ENCODE results near the gene WDR75.
"Not testable (repeated sequence)": the region's sequence is repeated elsewhere in the genome, so short reads cannot be mapped to it uniquely, and the experiment has no call there.

WDR75 gene

DNA sequence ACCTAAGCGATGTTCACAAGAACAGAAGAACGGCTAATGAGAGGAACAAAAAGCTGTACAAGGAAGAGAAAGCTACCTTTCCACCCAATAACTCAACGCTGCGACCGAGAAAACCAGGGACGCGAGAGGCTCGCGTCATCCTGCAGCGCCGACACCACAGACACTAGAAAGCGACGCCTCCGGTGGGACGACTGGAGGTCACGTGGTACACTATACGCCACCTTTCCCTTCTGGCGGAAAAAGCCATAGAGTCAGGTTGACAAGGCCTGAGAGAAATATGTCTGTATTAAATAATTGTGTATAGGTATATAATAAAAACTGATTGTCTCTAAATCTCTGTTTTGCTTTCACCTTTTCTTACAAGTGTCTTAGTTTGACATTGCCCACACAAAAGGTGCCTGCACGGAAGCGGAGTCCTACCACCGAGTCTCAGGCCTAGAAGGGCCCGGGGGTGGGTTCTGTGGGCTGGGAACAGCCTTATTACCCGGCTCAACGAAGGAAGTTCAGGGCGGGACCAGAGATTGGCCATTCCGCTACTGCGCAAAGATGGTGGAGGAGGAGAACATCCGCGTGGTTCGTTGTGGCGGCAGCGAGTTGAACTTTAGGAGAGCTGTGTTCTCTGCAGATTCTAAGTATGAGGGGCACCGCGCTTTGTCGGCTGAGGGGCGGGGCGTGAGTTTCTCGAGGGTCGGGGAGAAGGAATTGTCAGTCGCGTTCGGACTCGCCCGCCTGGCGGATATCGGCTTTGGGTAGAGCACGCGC is at the start of gene WDR75:
Gene WDR75 (plus strand): TSS at position 528 of the 762 bp plus-strand sequence. CDS start 19 bp downstream, at position 547.
- in situ Hi-C loops (cut with MboI; ENCODE audit: low sequenced_read_pairs): no loop called here

DNA sequence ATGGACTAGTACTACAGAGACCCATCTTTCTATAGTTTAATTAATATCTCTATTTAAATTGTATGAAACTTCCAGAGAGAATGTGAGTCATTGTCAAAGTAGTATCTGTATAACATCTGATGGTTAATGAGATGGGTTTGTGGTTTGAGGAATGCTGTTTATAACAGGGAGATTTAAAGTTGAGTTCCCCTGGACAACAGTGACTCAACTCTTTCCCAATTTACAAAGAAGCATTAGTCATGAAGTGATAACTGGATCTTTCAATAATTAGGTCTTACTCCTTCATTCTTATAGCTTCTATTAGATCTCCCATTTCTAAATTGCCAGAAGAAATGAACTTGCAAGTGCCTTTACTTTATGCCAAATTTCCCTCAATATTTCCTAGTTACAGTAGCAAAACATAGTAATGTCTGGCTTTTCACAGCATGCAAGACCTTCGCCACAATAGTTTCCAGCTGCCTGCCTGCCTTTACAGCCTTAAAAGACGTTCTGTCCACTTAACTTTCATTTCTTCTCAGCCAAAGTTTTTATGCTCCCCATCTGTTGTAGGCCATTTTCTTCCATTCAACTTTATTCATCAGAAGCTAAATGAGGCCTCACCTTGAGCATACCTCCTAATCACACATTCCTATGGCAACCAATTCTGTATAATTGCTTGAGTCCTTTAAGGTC is 47.7 kb upstream of the WDR75 start:
- in situ Hi-C loops (cut with MboI; ENCODE audit: low sequenced_read_pairs): no loop called here

DNA sequence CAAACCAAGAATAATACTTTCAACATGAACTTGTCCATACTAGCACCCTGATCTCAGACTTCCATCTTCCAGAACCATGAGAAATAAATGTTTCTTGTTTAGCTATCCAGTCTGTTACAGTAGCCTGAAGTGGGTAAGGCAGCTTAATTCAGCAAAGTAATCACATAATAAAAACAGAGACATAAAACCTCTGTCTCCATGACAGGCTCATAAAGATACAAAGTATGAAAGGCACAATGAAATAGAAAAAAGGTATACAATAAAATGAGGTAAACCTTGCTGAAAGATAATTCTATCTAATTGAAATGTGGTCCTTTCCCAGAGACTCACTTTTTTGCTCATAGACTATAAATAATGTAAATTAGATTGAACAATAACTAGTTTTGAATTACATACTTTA is 46.7 kb upstream of the WDR75 start:
- in situ Hi-C loops (cut with MboI; ENCODE audit: low sequenced_read_pairs): no loop called here

DNA sequence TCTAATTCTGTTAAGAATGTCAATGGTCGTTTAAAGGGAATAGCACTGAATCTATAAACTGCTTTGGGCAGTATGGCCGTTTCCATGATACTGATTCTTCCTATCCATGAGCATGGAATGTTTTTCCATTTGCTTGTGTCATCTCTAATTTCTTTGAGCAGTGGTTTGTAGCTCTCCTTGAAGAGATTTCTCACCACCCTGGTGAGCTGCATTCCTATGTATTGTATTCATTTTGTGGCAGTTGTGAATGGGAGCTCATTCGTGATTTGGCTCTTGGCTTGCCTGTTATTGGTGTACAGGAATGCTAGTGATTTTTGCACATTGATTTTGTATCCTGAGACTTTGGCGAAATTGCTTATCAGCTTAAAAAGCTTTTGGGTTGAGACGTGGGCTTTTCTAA is 38.3 kb upstream of the WDR75 start:
- in situ Hi-C loops (cut with MboI; ENCODE audit: low sequenced_read_pairs): loop anchor here (25.0 kb wide), 1 partner anchor 316 kb away; no protein-coding TSS in a partner anchor

DNA sequence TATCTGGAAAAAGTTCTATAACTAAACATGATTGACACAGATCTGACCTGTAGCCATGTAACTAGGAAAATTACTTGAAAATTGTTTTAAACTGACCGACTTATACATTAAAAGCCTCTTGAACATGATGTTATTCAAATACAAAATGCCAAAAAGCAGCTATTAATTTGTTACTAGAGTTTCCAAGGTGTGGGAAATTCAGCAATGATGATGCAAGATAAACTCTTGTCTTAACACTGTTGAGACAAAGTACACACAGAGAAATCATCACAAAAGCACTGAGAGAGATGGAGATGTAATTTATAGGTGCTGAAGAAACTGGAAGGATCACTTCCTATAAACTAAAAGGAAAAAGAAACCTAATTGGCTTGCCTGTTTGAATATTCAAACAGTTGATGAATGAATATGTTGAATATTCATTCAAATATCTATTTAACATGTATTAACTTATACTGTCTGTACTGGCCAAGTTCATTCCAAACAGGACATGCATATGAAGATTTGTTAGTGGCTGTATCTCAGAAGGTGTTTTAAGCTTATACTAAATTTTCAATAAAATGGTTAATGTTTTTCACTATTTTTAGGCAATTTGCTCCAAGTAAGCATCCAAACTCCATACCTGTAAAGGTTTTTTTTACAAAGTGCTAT is 34.6 kb upstream of the WDR75 start:
- in situ Hi-C loops (cut with MboI; ENCODE audit: low sequenced_read_pairs): loop anchor here (25.0 kb wide), 1 partner anchor 319 kb away; no protein-coding TSS in a partner anchor

DNA sequence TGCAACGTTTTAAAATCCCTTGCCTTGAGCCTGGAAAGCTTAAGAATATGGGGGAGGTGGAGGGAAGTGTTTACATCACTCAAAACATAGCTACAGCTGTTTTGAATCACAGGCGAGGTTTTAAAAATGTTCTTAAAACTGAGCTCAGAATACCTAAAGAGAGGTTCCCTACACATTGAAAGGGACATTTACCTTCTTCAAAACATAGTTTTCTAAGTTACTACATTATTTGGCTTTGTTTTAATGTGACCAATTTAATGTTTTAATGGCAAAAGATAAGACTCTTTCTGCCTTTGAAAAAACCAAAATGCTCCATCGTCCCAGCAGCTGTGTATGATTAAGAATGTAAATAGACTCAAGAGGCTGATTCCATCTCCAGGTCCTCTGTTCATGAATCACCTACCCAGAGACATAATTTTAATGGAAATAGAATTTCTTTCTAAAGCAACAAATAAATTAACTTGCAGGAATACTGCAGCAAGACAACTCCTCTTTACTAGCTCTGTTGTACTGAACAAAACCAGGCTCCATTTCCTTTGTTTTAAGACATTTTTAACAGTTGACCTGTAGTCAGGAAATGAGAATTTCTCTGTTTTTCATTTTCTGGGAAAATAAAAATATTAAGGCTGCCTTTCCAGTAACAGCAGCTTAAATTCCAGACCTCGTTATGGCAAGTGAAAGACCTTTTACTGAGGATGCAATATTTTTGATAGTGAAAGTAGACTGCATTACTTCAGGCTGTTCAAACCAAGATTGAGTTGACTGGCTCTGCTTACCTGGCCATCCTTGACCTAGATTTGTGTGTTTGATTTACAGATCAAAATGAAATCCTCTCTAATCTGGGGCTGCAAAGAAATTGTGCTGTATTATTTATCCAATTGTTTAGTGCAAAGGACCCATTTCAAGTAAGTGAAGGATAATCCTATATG is 33.7 kb upstream of the WDR75 start:
- in situ Hi-C loops (cut with MboI; ENCODE audit: low sequenced_read_pairs): loop anchor here (25.0 kb wide), 1 partner anchor 320 kb away; no protein-coding TSS in a partner anchor

DNA sequence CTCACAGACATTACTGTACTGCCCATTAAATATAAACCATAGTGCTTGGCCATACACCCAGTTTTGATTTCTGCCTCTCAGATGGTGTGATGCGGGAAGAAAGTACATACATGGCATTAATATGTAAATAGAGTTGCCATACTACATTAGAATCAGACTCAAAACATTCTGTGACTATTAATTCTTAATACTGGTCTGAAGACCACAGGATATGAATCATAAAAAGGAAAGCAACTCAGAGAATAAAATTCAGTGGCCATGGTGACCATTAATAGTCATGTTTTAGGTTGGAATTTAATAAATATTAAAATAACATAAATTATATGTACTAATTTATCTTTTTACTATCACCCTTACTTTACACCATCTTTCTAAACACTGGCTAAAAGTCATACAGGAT is 33.0 kb upstream of the WDR75 start:
- in situ Hi-C loops (cut with MboI; ENCODE audit: low sequenced_read_pairs): loop anchor here (25.0 kb wide), 1 partner anchor 321 kb away; no protein-coding TSS in a partner anchor

DNA sequence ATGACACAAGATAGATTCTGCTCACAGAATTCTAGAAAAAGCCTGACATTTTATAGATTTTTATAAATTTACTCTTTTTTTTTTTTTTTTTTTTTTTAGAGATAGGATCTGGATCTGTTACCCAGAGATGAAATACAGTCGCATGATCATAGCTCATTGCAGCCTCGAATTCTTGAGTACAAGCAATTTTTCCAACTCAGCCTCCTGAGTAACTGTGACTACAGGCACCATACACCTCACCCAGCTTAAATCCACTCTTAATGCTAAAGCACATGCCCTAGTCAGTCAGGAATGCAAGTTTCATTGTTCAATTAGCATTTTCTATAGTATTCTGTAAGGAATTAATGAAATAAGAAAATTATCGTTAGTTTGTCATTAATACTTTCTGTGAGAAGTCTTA is 32.1 kb upstream of the WDR75 start:
- in situ Hi-C loops (cut with MboI; ENCODE audit: low sequenced_read_pairs): loop anchor here (25.0 kb wide), 1 partner anchor 322 kb away; no protein-coding TSS in a partner anchor

DNA sequence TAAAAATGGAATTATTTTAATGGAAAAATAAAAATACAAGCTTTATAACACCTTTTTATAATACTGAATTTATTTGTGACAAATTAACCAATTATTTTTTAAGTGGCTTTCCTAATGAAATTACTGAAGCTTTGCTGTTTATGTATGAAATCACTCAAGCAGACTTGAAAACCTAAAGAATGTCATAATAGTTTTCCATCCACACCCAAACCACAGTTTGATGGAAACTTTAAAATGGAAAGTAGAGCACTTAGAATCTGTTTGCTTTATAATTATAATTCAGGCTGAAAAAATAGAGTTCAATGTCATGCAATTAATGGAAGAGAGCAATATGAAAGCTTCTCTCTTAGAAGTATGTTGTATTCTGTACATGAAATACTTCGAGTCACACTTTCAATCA is 31.6 kb upstream of the WDR75 start:
- in situ Hi-C loops (cut with MboI; ENCODE audit: low sequenced_read_pairs): loop anchor here (25.0 kb wide), 1 partner anchor 322 kb away; no protein-coding TSS in a partner anchor

DNA sequence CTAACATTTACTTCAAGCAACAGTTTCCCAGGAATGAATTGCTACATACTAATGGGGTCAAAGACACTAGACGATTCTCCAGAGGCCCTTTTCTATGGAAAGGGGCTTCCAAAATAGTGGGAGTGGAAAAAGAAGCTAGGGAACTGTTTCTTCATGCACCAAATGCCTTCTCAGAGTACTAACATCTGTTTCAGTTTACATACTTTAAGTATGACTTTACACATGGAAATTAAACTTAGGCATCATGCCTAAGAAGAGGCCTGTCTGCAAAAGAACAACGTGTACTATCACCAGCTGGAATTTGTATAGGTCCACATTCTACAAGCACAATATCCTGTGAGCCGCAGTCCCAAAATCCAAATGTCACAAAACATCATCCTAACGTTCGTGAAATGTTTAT is 29.4 kb upstream of the WDR75 start:
- in situ Hi-C loops (cut with MboI; ENCODE audit: low sequenced_read_pairs): loop anchor here (25.0 kb wide), 1 partner anchor 325 kb away; no protein-coding TSS in a partner anchor

DNA sequence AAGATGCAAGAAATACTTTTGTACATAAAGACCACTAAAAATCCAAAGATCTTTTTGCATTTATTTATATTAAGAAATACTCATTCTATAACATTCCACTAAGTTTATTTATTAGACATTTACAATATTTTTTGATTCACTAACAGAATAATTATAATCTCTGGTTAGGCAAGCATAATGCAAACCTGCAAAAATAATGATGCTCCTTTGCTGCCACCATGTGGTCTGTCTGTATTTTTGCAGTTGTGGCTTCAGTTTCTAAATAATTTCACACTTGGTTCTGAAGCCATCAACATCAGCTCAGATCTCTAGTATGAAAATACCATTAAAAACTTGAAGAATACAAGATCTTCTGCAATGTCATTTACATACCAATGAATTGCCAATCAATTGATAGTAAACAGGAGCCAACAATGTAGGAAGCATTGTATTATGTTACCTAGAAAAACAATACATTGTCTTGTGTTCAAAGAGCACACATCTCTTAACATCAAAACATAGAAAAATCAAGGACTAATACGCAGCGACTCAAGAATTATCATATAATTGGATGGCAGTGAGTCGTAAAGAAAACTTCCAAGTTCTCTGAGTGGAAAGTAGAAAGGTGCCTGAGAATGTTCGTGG is 28.8 kb upstream of the WDR75 start:
- in situ Hi-C loops (cut with MboI; ENCODE audit: low sequenced_read_pairs): loop anchor here (25.0 kb wide), 1 partner anchor 325 kb away; no protein-coding TSS in a partner anchor

DNA sequence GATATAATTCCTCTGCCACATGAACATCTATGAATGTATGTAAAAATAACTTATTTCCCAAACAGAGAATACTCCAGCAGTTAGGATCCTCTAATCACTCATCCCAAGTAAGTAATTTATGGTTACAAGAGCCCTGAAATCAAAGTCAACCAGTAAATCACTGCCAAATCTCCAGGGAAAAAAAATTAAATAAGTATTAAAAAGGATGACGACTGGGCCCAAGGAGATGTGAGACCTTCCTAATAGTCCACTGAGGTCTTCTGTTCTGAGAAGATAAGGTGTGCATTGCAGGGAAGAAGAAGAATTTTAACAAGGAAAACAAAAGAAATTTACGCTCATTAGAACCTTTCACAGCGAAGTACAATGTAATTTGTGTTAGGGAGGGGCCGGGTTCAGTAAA is 28.0 kb upstream of the WDR75 start:
- in situ Hi-C loops (cut with MboI; ENCODE audit: low sequenced_read_pairs): loop anchor here (25.0 kb wide), 1 partner anchor 326 kb away; no protein-coding TSS in a partner anchor

DNA sequence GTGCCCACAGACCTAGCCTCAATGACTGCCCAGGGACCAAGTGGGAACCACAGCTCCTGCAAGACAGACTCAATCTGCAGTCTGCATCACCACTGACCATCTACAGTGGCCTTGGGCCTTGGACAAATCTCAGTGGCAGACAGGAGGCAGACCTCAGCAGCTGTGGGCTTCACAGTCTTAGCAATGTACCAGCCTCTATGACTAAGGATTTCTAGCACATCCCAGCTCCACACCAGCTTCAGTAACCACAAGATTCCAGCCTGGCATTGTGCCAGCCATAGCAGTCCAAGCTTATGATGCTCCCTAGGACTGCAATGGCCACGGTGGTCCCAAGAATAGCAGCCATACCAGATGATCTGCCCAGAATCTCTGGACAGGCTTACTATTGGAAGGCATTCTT is 19.6 kb upstream of the WDR75 start:
- in situ Hi-C loops (cut with MboI; ENCODE audit: low sequenced_read_pairs): loop anchor here (25.0 kb wide), 1 partner anchor 334 kb away; no protein-coding TSS in a partner anchor

DNA sequence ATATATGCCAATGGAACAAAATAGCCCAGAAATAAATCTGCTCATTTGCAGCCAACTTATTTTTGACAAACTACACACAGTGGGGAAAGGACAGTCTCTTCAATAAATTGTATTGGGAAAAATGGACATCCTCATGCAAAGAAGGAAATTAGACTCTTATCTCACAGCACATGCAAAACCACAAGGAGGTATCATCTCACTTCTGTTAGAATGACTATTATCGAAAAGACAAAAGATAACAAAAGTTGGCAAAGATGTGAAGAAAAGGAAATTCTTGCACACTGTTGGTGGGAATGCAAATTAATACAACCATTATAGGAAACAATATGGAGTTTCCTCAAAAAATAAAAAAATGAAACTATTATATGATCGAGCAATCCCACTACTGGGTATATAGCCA is 16.3 kb upstream of the WDR75 start:
- in situ Hi-C loops (cut with MboI; ENCODE audit: low sequenced_read_pairs): loop anchor here (25.0 kb wide), 1 partner anchor 338 kb away; no protein-coding TSS in a partner anchor

DNA sequence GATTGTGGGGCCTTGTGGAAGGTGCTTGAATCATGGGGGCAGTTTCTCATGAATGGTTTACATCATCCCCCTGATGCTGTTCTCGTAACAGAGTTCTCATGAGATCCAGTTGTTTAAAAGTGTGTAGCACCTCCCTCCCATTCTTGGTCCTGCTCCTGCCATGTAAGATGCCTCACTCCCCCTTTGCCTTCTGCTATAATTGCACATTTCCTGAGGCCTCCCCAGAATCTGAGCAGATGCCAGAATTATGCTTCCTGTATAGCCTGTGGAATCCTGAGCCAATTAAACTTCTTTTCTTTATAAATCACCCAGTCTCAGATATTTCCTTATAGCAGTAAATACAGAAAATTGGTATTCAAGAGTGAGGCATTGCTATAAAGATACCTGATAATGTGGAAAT is 15.6 kb upstream of the WDR75 start:
- in situ Hi-C loops (cut with MboI; ENCODE audit: low sequenced_read_pairs): no loop called here

DNA sequence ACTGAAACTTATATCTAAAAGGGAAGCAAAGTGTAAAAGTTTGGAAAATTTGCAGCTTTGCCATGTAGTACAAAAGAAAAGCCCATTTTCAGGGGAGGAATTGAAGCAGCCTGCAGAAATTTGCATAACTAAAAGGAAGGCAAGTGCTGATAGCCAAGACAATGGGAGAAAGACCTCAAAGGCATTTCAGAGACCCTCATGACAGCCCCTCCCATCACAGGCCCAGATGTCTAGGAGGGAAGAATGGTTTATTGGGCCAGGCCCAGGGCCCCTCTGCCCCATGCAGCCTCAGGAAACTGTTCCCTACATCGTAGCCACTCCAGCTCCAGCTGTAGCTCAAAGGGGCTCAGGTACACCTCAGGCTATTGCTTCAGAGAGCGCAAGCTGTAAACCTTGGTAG is 14.4 kb upstream of the WDR75 start:
- in situ Hi-C loops (cut with MboI; ENCODE audit: low sequenced_read_pairs): no loop called here

DNA sequence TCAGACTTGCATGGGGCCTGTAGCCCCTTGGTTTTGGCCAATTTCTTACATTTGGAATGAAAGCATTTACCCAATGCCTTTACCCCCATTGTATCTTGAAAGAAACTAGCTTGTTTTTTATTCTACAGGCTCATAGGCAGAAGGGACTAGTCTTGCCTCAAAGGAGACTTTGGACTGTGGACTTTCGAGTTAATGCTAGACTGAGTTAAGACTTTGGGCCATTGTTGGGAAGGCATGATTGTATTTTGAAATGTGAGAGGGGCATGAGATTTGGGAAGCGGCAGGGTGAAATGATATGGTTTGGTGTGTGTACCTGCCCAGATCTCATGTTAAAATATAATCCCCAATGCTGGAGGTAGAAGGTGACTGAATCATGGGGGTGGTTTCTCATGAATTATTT is 13.4 kb upstream of the WDR75 start:
- in situ Hi-C loops (cut with MboI; ENCODE audit: low sequenced_read_pairs): no loop called here

DNA sequence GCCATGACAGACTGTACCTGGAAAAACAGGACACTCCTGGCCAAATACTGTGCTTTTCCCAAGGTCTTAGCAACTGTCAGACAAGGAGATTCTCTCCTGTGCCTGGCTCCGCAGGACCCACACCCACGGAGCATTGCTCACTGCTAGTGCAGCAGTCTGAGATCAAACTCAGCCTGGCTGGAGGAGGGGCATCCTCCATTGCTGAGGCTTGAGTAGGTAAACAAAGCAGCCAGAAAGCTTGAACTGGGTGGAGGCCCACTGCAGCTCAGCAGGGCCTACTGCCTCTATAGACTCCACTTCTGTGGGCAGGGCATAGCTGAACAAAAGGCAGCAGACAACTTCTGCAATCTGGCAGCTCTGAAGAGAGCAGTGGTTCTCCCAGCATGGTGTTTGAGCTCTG is 10.8 kb upstream of the WDR75 start:
- in situ Hi-C loops (cut with MboI; ENCODE audit: low sequenced_read_pairs): not testable (repeated sequence)

DNA sequence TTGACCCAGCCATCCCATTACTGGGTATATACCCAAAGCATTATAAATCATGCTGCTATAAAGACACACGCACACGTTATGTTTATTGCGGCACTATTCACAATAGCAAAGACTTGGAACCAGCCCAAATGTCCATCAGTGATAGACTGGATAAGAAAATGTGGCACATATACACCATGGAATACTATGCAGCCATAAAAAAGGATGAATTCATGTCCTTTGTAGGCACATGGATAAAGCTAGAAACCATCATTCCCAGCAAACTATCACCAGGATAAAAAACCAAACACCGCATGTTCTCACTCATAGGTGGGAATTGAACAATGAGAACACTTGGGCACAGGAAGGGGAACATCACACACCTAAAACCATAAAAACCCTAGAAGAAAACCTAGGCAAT is 5.5 kb upstream of the WDR75 start:
- in situ Hi-C loops (cut with MboI; ENCODE audit: low sequenced_read_pairs): not testable (repeated sequence)

DNA sequence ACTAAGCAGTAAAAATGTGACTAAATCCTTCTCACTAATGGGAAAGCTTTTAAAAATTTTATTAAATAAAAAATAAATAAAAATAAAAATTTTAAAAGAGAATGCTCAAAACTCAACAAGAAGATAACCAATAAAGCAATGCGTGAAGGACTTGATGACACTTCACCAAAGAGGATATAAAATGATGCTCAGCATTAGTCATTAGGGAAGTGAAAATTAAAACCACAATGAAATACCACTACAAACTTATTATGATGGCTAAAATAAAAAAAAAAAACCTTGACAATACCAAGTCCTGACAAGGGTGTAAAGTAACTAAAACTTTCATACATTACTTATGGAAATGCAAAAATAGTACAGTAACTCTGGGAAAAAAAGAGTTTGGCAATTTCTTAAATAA is 3.3 kb upstream of the WDR75 start:
- in situ Hi-C loops (cut with MboI; ENCODE audit: low sequenced_read_pairs): no loop called here
